ENCODE data around the gene MNX1.

Gene MNX1

GRCh38 chr7:157003756-157004520 is 6.5 kb downstream of the MNX1 start:
- DNase-seq (ENCODE audit: low read depth in 2 of 3, low spot score in 1 of 3), result no peak

DNA sequence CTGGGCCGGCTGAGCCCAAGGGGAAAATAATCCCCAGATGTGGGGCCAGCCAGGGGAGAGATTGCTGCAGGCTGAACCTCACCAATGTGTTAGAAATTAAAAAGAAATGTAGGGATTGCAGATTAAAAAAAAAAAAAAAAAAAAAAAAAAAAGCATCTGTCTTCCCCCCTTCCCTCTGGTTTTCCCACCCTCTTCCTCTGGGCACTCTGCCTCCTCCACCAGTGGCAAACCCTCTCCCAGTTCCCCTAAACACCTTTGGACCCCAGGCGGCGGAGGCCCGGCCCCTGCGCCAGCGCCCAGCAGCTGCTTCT is 7.1 kb downstream of the MNX1 start:
- DNase-seq (ENCODE audit: low read depth in 2 of 3, low spot score in 1 of 3), result no peak

DNA sequence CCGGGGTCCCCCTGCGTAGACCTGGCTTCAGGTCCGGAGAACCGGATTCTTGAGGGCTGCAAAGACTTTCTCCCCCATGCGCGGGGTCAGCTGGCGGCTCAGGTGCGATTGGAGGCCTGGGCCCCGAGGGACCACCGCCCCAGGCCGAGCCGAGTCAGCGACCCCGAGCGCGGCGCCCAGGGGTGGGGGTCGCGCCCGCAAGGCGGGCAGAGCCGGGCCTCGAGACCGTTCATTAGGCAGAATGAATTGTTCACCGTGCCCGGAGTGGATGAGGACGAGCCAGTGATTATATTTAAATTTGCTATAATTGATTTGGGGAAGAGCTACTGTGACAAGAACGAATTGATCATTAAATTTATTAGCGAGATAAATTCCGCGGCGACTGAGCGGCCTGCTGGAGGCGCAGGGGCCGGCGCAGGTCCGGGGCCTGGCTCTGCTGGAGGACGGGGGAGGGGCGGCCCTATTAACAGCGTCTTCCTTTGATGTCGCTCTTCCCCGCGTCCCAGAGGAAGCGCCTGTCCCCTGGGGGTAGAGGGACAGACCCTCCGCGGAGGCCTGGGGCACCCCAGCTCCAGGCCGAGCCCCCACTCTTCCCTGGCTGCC is 7.5 kb downstream of the MNX1 start:
- DNase-seq (ENCODE audit: low read depth in 2 of 3, low spot score in 1 of 3), result no peak

DNA sequence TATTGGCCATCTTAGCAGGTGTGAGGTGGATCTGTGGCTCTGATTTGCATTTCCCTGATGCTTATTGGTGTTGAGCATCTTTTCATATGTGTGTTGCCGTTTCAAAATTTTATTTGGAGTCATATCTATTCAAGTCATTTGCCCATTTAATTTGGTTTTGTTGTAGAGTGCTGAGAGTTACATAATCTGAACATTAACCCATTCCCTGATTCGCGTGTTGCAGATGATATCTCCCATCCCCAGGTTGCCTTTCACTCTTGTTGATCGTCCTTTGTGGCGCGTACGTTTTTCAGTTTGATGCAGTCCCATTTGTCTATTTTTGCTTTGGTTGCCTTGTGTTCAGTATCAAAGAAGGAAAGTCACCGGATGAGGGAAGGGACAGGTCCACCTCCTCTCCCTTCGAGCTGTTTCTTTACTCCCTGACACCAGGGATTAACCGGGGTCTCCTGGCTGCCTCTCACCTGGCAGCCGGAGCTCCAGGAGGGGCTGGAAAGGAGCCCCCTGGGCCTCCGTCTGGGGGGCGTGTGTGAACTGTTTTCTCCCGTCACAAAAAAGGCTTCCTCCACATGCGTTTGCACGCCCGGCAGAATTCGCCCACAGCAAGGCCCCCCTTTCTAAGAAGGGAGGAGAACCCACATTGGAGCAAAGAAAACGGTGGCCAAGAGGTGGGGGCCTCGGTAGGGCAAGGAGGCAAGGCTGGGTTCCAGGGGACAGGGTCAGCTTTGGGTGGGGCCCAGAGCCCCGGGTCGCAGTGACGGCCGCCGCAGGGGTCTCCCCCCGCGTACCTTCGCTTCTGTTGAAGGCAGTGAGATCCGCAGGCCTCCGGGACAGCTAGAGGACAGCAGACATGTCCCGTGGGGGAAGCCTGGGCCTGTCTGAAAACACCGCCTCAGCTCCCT is 8.3 kb downstream of the MNX1 start:
- DNase-seq (ENCODE audit: low read depth in 2 of 3, low spot score in 1 of 3), result no peak

GRCh38 chr7:157000741-157001653 is 9.5 kb downstream of the MNX1 start:
- no peak for DNase-seq (ENCODE audit: low read depth in 2 of 3, low spot score in 1 of 3)

- no peak for DNase-seq (ENCODE audit: low read depth in 2 of 3, low spot score in 1 of 3)
Observed at GRCh38 chr7:156999958-157000726, 10.3 kb downstream of the MNX1 start.

DNA sequence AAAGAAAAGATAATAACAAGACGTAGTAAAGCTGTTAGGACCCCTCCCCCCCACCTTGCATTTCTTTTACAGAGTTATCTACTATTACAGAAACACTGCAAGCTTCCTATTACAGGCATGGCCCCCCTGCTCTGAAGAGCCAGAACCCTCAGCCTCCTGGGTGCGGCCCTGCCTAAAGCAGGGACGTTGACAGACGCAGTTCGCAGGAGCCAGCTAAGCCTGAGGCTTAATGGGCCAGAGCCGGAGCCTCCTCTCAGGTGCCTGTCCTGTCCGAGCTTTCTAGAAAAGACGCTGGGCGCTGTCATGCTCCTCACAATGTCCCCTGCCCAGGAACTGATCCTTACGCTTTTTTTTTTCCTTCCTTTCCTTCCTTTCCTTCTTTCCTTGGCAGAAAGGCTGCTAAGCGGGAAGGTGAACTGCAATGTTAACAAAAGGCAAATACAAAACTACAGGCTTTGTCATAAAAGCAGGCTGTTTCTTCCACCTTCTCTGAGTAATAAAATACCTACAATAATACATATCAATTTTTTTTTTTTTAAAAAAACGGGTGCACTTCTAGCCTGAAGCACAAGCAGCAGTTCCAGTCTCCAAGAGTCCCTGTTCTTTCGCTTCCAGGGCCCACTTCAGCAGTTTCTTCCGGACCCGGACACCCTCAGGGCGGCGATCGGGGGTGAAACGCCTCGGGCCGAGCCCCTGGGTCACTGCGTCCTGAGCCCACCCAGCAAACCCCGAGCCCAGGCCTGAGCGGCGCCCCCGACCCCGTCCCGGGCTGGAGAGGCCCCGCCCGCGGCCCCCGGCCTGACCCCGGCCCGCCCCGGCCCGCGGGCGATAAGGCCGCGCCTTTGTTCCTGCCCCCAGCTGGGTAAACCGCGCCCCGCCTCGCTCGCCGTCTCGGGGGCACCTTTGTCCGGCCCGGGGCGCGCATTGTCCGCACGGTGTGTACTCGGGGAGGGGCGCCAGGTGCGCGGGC is 11.2 kb downstream of the MNX1 start:
- DNase-seq (ENCODE audit: low read depth in 2 of 3, low spot score in 1 of 3), result no peak

GRCh38 chr7:156994417-156994816 is 16.0 kb downstream of the MNX1 start:
- no peak for DNase-seq (ENCODE audit: low read depth in 2 of 3, low spot score in 1 of 3)

GRCh38 chr7:156993925-156994235 is 16.6 kb downstream of the MNX1 start:
- no peak for DNase-seq (ENCODE audit: low read depth in 2 of 3, low spot score in 1 of 3)

DNA sequence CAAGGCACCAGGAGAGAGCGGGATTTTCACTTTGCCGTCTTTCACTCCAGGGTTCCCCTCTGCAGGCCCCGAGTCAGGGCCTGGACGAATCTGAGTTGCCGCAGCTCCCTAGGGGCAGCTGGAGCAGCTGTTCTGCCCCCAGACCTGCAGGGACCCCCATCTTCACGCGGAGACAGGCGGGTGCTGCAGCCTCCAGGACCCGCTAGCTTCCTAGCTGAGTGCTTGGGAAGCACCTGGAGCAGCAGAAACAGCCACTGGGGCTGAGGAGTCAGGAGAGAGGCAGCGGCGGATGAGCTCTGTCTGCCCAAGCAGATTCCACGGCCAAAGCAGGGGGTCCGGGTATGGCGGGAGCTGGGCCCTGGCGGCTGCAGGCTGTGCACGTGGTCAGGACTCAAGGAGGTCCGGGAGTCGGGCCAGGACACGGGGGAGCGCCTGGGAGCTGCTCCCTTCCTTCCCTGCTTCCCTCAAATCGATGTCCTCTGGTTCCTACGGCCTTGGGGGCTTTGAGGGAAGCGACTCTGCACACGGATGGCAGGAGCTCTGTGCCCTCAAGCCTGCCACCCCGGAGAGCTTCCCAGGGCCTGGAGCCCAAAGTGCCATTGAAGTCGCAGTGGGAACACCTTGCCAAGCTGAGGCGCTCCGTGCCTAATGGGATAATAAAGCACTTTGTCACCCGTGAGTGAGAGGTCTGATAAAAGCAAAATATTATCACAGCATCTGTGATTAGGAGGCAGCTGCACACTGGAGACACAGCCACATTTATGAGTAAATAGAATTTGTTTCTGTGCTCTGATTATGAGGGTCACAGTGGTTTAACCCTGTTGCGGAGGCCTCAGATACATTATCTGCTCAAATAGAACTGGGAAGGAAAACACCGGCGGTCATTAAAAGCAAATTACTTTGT is 17.2 kb downstream of the MNX1 start:
- DNase-seq (ENCODE audit: low read depth in 2 of 3, low spot score in 1 of 3), result no peak

- no peak for DNase-seq (ENCODE audit: low read depth in 2 of 3, low spot score in 1 of 3)
Observed at GRCh38 chr7:156989766-156990535, 20.5 kb downstream of the MNX1 start.

- DNase-seq (ENCODE audit: low read depth in 2 of 3, low spot score in 1 of 3), result no peak
Observed at GRCh38 chr7:156988343-156989185, 21.9 kb downstream of the MNX1 start.

DNA sequence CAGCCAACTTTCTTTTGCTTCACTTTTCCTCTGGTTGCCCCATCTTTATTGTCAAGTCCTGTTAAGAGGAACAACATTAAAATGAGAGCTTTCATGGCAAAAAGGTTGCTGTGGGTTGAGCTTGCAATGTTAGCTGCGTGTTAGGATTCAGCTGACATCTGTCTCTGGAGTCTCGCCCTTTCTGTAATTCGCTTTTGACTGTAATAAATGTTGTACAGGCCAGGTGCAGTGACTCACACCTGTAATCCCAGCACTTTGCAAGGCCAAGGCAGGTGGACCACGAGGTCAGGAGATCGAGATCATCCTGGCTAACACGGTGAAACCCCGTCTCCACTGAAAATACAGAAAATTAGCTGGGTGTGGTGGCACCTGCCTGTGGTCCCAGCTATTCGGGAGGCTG is 24.1 kb downstream of the MNX1 start:
- no peak for DNase-seq (ENCODE audit: low read depth in 2 of 3, low spot score in 1 of 3)

GRCh38 chr7:156985101-156985992 is 25.1 kb downstream of the MNX1 start:
- DNase-seq (ENCODE audit: low read depth in 2 of 3, low spot score in 1 of 3), result no peak

- no peak for DNase-seq (ENCODE audit: low read depth in 2 of 3, low spot score in 1 of 3)
Observed at GRCh38 chr7:156984174-156984891, 26.1 kb downstream of the MNX1 start.

Measured in stimulated activated CD4-positive, alpha-beta T cell treated with anti-CD3 and anti-CD28 coated beads, Interleukin-12 subunit alpha, Interleukin-12 subunit beta, amount 100 ng/mL, for 48 hours (primary cell).